ENCODE results near the gene TMEM158.

- TF ChIP-seq BHLHE40 (IDR thresholded peaks at IDR 0.05; ENCODE audit: borderline replicate concordance) (no peak), SP1 (IDR thresholded peaks at IDR 0.05) (no peak), ELF4 (IDR thresholded peaks at IDR 0.05) (no peak), PKNOX1 (IDR thresholded peaks at IDR 0.05) (no peak), FOXK2 (IDR thresholded peaks at IDR 0.05) (no peak), TARDBP (IDR thresholded peaks at IDR 0.05) (no peak), ARNT (IDR thresholded peaks at IDR 0.05) (no peak), NFRKB (IDR thresholded peaks at IDR 0.05) (no peak), ZNF384 (IDR thresholded peaks at IDR 0.05) (no peak), L3MBTL2 (conservative IDR thresholded peaks at IDR 0.05) (no peak), HDGF (IDR thresholded peaks at IDR 0.05; ENCODE audit: borderline replicate concordance) (no peak), CTBP1 (IDR thresholded peaks at IDR 0.05; ENCODE audit: borderline replicate concordance) (no peak), SUZ12 (IDR thresholded peaks at IDR 0.05) (no peak)
These were observed 26.7 kb upstream of the TMEM158 start for GRCh38 chr3:45252826-45253225.

Data from HEK293T (cell line).